Islet precursor cell (in vitro differentiated cells): Measurements from ENCODE around the gene ALDH8A1.

ENCODE experiments used
- DNase-seq: peaks from one replicate; pipeline ENCODE4 v3.0.0-alpha.2; 2018

The ALDH8A1 gene

GRCh38 chr6:134950482-134950881 lies 581 bp upstream of the ALDH8A1 start:
- no peak for DNase-seq

- DNase-seq: no peak
Measured at GRCh38 chr6:134948691-134949090, 1.2 kb downstream of the ALDH8A1 start.

- no peak for DNase-seq
Measured at GRCh38 chr6:134948142-134948541, 1.8 kb downstream of the ALDH8A1 start.

GRCh38 chr6:134945045-134945444 lies 4.9 kb downstream of the ALDH8A1 start:
- DNase-seq: no peak

GRCh38 chr6:134943522-134944111 lies 6.3 kb downstream of the ALDH8A1 start:
- no peak for DNase-seq

GRCh38 chr6:134938896-134939295 lies 11.0 kb downstream of the ALDH8A1 start:
- no peak for DNase-seq

GRCh38 chr6:134937426-134937825 lies 12.5 kb downstream of the ALDH8A1 start:
- DNase-seq: no peak

- DNase-seq: no peak
Measured at GRCh38 chr6:134936931-134937330, 13.0 kb downstream of the ALDH8A1 start.

- DNase-seq: no peak
Measured at GRCh38 chr6:134936476-134936875, 13.4 kb downstream of the ALDH8A1 start.

GRCh38 chr6:134934793-134935485 lies 15.0 kb downstream of the ALDH8A1 start:
- no peak for DNase-seq

- DNase-seq: no peak
Measured at GRCh38 chr6:134932535-134933470, 17.1 kb downstream of the ALDH8A1 start.

- no peak for DNase-seq
Measured at GRCh38 chr6:134932098-134932497, 17.8 kb downstream of the ALDH8A1 start.

- DNase-seq: no peak
Measured at GRCh38 chr6:134930463-134930862, 19.4 kb downstream of the ALDH8A1 start.

GRCh38 chr6:134928151-134928900 lies 21.6 kb downstream of the ALDH8A1 start:
- DNase-seq: no peak

- no peak for DNase-seq
Measured at GRCh38 chr6:134925800-134926199, 24.1 kb downstream of the ALDH8A1 start.

GRCh38 chr6:134921721-134922261 lies 28.1 kb downstream of the ALDH8A1 start:
- DNase-seq: no peak

GRCh38 chr6:134921276-134921675 lies 28.6 kb downstream of the ALDH8A1 start:
- no peak for DNase-seq

GRCh38 chr6:134920422-134920821 lies 29.5 kb downstream of the ALDH8A1 start:
- no peak for DNase-seq

GRCh38 chr6:134918418-134918961 lies 31.4 kb downstream of the ALDH8A1 start:
- DNase-seq: no peak

GRCh38 chr6:134911547-134911946 lies 38.4 kb downstream of the ALDH8A1 start:
- no peak for DNase-seq

GRCh38 chr6:134910593-134910935 lies 39.3 kb downstream of the ALDH8A1 start:
- DNase-seq: no peak
